ENCODE measurements around the gene BEND3.

Gene BEND3

DNA sequence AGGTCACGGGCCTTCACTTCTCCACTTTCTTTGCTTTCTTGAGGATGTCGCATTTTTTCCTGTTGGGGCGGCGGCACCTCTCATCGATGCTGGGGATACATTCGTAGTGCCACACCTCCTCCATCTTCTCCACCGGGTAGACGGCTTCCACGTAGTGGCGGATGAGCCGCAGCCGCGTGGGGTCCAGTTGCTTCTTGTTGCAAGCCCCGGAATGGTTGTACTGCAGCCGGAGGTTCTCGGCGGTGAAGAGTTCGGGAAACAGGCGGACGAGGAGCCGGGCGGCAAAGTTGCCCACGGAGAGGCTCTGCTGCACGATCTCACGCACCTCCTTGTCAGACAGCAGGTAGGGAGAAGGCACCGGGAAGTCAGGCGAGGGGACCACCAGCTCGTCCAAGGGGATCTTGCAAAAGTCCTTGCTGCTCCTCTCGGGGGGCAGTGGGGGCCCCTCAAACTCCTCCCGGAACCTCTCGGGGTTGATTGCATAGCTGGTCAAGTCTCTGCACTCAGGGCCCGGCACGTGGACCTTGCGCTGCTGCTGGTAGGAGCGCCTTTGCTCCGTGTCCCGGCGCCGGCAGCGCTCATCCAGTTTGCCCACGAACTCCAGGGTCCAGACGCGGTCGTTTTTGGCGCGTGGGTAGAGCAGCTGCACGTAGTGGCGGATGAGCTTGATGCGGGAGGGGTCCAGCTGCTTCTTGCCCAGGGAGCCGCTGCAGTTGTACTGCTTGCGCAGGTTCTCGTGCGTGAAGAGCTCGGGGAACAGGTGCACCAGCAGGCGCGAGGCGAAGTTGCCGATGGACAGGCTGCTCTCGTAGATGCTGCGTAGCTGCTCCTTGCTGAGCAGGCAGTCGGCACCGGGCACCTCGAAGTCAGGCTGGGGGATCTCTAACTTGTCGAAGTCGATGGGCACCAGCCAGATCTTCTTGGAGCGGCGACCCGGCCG, 46.4 kb downstream of the BEND3 start:
- no peak for DNase-seq (ENCODE audit: low spot score)
- TF ChIP-seq CTCF (IDR thresholded peaks at IDR 0.05; ENCODE audit: extremely low read depth, missing control alignments) = no peak

DNA sequence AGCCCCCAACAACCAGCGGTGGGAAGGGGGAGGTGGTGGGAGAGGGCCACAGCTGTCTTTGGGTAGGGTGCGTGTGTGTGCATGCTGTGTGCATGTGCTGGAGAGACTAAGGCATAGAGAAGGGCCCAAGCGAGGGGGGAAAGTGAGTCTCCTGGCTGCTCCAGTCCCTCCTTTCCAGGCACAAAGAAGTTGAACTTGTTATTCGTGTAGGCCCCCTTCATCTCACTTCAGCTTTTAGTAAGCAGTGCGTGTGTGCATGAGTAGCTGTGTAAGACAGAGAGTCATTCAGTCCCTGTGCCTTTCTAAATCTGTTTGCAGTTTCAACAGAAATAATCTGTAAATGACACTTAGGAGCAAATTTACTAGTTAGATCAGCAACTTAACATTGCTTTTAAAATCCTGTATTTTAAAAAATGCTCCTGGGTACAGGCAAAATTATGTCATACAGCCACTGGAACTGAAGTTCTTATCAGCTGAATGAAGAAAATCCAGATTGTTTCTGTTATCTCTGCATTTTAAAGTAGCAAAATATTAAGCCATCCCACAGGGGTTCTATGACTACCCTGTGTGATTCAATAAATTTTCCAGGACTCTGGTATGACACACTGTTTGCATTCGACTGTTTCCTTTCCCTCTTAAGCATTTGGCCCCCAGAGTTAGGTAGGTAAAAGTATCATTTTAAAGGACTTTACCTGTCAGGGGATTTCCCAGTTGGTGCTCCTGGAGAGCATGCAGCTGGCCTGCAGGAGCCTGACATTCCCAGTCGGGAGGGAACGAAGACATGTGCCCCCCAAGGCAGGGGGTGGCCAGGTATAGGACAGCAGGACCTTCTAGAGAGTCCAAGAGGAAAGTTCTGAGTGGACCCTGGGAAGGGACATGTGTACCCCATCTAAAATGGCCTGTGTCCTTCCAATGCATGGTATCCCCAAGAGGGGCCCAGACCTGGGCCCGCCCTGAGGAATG, 48.3 kb downstream of the BEND3 start:
- TF ChIP-seq CTCF (IDR thresholded peaks at IDR 0.05; ENCODE audit: extremely low read depth, missing control alignments) = no peak
- DNase-seq (ENCODE audit: low spot score) = peak; percentile 53

GRCh38 chr6:107064579-107065065, 50.7 kb downstream of the BEND3 start:
- no peak for DNase-seq (ENCODE audit: low spot score)
- no peak for TF ChIP-seq CTCF (IDR thresholded peaks at IDR 0.05; ENCODE audit: extremely low read depth, missing control alignments)

GRCh38 chr6:107062691-107063090, 52.6 kb downstream of the BEND3 start:
- no peak for TF ChIP-seq CTCF (IDR thresholded peaks at IDR 0.05; ENCODE audit: extremely low read depth, missing control alignments)
- DNase-seq (ENCODE audit: low spot score) = no peak

- TF ChIP-seq CTCF (IDR thresholded peaks at IDR 0.05; ENCODE audit: extremely low read depth, missing control alignments) = no peak
- peak; percentile 44 for DNase-seq (ENCODE audit: low spot score)
These were observed 53.9 kb downstream of the BEND3 start for GRCh38 chr6:107061125-107062020.

DNA sequence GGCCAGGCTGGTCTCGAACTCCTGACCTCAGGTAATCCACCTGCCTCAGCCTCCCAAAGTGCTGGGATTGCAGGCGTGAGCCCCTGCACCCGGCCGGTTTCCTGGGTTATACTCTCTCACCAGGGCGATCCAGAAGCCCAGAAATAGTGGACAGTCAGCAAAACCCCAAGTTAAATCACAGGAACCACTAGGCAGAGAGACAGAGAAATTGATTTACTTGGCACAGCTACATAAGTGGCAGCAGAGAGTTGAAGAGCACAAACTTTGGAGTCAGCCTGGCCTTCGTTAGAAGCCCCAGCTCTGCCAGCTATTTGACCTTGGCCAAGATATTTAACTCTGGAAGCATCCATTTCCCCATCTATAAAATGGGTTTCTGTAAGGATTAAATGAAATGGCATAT, 54.6 kb downstream of the BEND3 start:
- TF ChIP-seq CTCF (IDR thresholded peaks at IDR 0.05; ENCODE audit: extremely low read depth, missing control alignments) = no peak
- DNase-seq (ENCODE audit: low spot score) = no peak

All from GM20000 (cell line).